AG04450 (cell line): ENCODE measurements around the gene DIDO1. TPM values are rescaled to one million over a fixed set of nuclear protein-coding genes. Genes with fewer than 3 reads are reported as not detected.
"Not testable (repeated sequence)": the region's sequence is repeated elsewhere in the genome, so short reads cannot be mapped to it uniquely, and the experiment has no call there.

Source experiments
- CTCF ChIA-PET: fragments of 300-600, 350-600 bp; formaldehyde crosslinking; extraction: SDS; loops from one replicate; lab custom pipeline; 2022; ENCODE audit warnings: antibody characterized with exemption, inconsistent platforms; lab: Charles Lee
- POLR2A ChIA-PET: fragments of 350-600 bp; formaldehyde crosslinking; extraction: SDS; loops from one replicate; lab custom pipeline; 2021; ENCODE audit warnings: antibody characterized with exemption, inconsistent platforms; lab: Yijun Ruan, JAX
- DNase-seq: peaks from one replicate; pipeline ENCODE4 v3.0.0-alpha.2; 2011; ENCODE audit warnings: low read depth, low spot score
- H3K27ac ChIP-seq: one replicate; pipeline ENCODE4 v1.5.1; 2012; ENCODE audit warnings: low read depth, low read length, control low read depth
- H3K27me3 ChIP-seq: one replicate; pipeline ENCODE4 v1.6.0; 2012; ENCODE audit warnings: low read length; ENCODE audit not compliant: control insufficient read depth, insufficient read depth
- H3K4me3 ChIP-seq: 2 replicates; pipeline ENCODE4 v1.5.1; 2011; ENCODE audit warnings: mild to moderate bottlenecking, low read depth, low read length, control low read depth
- H3K9me3 ChIP-seq: 2 replicates; pipeline ENCODE4 v1.5.1; 2012; ENCODE audit warnings: low read length; ENCODE audit not compliant: control insufficient read depth, insufficient read depth
- polyA plus RNA-seq: library from polyadenylated mRNA; depleted of rRNA; stranded (reverse); fragments of >200 nt; gene quantifications from 2 replicates; pipeline ENCODE4 v1.2.3, GENCODE V29; 2011
- TF ChIP-seq, protein P1 (sequence below): IDR thresholded peaks from 2 replicates; pipeline ENCODE4 v1.5.1; 2011; ENCODE audit warnings: low read depth, low read length, control low read depth, inconsistent platforms

DIDO1 gene
- polyA plus RNA-seq, 1 experiment = 22.1 TPM

DNA sequence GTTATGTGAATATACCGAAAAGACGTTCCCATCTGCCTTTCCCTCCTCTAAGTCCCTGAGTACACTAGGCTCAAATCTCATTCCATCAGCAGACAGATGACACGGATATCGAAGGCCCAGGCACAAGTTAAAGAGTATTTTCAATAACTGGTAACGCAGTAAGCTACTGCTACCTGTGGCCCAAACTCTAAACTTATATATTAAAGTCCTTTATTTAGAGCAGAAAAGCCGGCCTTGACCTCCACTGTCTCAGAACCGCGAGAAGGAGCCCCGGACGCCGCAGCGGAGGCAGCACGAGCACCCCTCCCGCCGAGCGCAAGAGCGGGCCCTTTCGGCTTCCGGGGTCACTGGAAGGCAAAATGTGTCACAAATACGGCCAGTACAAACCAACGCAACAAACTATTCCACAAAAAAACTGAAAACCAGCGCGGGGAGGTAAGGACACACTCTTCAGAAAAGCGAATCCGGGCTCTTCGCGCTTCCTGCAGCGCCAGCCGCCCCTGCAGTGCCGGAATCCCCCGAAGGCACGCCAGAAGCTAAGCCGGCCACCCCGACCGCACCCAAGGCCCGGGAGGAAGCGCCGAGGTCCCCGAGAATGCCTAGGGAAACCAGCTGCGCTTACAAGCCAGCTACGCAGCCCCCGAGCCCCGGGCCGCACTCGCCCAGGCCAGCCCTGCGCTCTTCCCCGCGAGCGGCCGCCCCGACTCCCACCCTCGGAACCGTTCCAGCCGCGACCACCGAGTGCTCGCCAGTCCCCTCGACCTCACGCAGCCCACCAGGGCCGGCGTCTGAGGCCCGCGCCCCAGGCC lies 681 bp downstream of the DIDO1 start:
- H3K27me3 ChIP-seq = no peaks in the 10 kb centered on the region
- ChIA-PET CTCF (interaction anchor here (1.7 to 2.2 kb wide), 3 partner anchors 11 to 24 kb away, joined by 7 to 8 read pairs (median 8); no protein-coding TSS in a partner anchor), POLR2A (interaction anchor here (0.9 to 1.8 kb wide), 2 partner anchors 12 to 23 kb away, joined by 4 to 6 read pairs; partner anchors contain the start of gene GID8)
- peak overlapping the region; percentile 87 for H3K27ac ChIP-seq
- no peak for DNase-seq
- H3K4me3 ChIP-seq = peak overlapping the region; percentile 87
- H3K9me3 ChIP-seq = peaks cover 4% of the 10 kb centered on the region; the same call in 1 of the 2 replicates
- TF ChIP-seq, protein P1, sequence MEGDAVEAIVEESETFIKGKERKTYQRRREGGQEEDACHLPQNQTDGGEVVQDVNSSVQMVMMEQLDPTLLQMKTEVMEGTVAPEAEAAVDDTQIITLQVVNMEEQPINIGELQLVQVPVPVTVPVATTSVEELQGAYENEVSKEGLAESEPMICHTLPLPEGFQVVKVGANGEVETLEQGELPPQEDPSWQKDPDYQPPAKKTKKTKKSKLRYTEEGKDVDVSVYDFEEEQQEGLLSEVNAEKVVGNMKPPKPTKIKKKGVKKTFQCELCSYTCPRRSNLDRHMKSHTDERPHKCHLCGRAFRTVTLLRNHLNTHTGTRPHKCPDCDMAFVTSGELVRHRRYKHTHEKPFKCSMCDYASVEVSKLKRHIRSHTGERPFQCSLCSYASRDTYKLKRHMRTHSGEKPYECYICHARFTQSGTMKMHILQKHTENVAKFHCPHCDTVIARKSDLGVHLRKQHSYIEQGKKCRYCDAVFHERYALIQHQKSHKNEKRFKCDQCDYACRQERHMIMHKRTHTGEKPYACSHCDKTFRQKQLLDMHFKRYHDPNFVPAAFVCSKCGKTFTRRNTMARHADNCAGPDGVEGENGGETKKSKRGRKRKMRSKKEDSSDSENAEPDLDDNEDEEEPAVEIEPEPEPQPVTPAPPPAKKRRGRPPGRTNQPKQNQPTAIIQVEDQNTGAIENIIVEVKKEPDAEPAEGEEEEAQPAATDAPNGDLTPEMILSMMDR = no peak

DNA sequence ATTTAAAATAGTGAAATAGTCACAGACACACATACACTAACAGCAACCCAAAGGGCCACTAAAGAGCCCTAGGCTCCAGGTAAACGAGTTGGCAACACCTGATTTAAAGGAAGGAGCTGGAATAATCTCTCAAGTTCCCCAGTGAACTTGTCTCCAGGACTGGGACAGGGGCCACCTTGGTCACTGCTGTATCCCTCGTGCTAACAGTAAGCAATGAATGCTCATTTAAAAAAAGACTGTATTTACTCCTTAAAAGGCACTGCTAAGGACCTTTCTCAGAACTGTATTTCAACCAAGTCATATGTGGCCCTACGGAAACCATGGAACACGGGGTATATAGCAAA lies 1.3 kb downstream of the DIDO1 start:
- Histone ChIP-seq H3K27ac (peak overlapping the region; percentile 87), H3K9me3 (peaks cover 4% of the 10 kb centered on the region; the same call in 1 of the 2 replicates), H3K4me3 (peak overlapping the region; percentile 87), H3K27me3 (no peaks in the 10 kb centered on the region)
- POLR2A ChIA-PET = interaction anchor here (0.9 to 1.8 kb wide), 2 partner anchors 13 to 22 kb away, joined by 4 to 6 read pairs; partner anchors contain the start of gene GID8
- CTCF ChIA-PET = interaction anchor here (1.8 to 2.2 kb wide), 2 partner anchors 11 to 24 kb away, joined by 8 read pairs; no protein-coding TSS in a partner anchor
- no peak for DNase-seq
- TF ChIP-seq, protein P1 = no peak

DNA sequence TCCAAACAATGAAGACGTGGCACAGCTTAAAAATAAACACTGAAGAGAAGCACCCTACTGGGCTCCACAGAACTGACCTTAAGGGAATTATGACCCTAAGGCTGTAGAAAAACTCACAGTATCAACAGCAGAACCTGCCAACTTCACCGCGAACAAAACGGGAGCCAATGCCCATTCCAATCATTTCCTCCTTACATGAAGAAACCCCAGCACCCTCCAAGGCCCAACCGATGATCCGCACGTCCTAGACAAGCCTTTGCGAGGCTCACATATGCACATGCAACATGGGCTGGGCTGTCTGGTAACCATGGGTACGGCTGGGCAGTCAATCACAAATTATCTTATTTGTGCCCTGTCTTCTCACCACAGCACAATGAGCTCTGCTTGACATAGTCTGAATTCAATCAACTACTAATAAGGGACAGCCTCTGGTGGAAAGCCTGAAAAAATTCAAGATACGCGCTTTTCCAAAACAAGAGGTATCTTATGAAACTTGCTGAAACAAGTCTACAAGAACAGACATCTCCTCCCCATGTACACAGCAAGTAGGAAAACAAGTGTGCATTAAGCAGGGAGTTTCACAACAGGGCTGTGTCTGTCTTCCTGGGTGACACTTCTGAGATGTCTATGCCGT lies 1.7 kb downstream of the DIDO1 start:
- no peaks in the 10 kb centered on the region for H3K27me3 ChIP-seq
- TF ChIP-seq, protein P1 = no peak
- peak overlapping the region; percentile 22 for H3K27ac ChIP-seq
- DNase-seq = no peak
- H3K9me3 ChIP-seq = peaks cover 4% of the 10 kb centered on the region; the same call in 1 of the 2 replicates
- POLR2A ChIA-PET = interaction anchor here (1.7 to 1.8 kb wide), 2 partner anchors 13 to 22 kb away, joined by 4 to 6 read pairs; no protein-coding TSS in a partner anchor
- H3K4me3 ChIP-seq = peak overlapping the region; percentile 87
- CTCF ChIA-PET = interaction anchor here (1.8 to 2.2 kb wide), 2 partner anchors 10 to 23 kb away, joined by 8 read pairs; no protein-coding TSS in a partner anchor

GRCh38 chr20:62923669-62924441 lies 2.5 kb downstream of the DIDO1 start:
- Histone ChIP-seq H3K9me3 (peaks cover 4% of the 10 kb centered on the region; the same call in 1 of the 2 replicates), H3K27ac (no peak overlapping the region), H3K4me3 (peak overlapping the region; percentile 87), H3K27me3 (no peaks in the 10 kb centered on the region)
- no peak for DNase-seq
- ChIA-PET CTCF (interaction anchor here (1.8 to 2.2 kb wide), 2 partner anchors 10 to 22 kb away, joined by 8 read pairs; no protein-coding TSS in a partner anchor), POLR2A (interaction anchor here (1.7 to 1.8 kb wide), 2 partner anchors 13 to 21 kb away, joined by 4 to 6 read pairs; no protein-coding TSS in a partner anchor)
- TF ChIP-seq, protein P1 = no peak

- CTCF ChIA-PET, H3K27me3 ChIP-seq, H3K9me3 ChIP-seq, H3K4me3 ChIP-seq, DNase-seq: not testable (repeated sequence)
- H3K27ac ChIP-seq = peak overlapping the region; percentile 2
- POLR2A ChIA-PET = interaction anchor here (1.7 kb wide), 1 partner anchor 14 kb away, joined by 4 read pairs; no protein-coding TSS in a partner anchor
These were observed 3.1 kb downstream of the DIDO1 start for GRCh38 chr20:62923059-62923668.
